ENCODE results near the gene DISC1.
"Not testable (repeated sequence)": the region's sequence is repeated elsewhere in the genome, so short reads cannot be mapped to it uniquely, and the experiment has no call there.

DISC1 gene

GRCh38 chr1:231903586-231904081 is 277.0 kb downstream of the DISC1 start:
- Histone ChIP-seq H2AFZ (ENCODE audit: low read depth, low read length) (no peak overlapping the region), H3K27ac (ENCODE audit: low read length) (no peak overlapping the region), H4K20me1 (ENCODE audit: insufficient read depth, low read length) (no peaks in the 10 kb centered on the region), H3K36me3 (replicated peaks; ENCODE audit: low read depth, low read length) (no peaks in the 10 kb centered on the region), H3K27me3 (ENCODE audit: low read depth, low read length) (peaks cover 5% of the 10 kb centered on the region; the same call in 1 of the 2 replicates), H3K4me3 (ENCODE audit: low read length) (no peak overlapping the region), H3K4me1 (ENCODE audit: low read length) (no peaks in the 10 kb centered on the region), H3K79me2 (ENCODE audit: low read length) (no peaks in the 10 kb centered on the region), H3K9ac (ENCODE audit: low read length) (no peak overlapping the region), H3K9me3 (ENCODE audit: insufficient read depth, low read length) (no peaks in the 10 kb centered on the region), H3K4me2 (ENCODE audit: low read length) (no peak overlapping the region)
- no peak for TF ChIP-seq EZH2phosphoT487 (IDR thresholded peaks at IDR 0.05; ENCODE audit: low read depth)
- no peak for TF ChIP-seq CTCF (IDR thresholded peaks at IDR 0.05; ENCODE audit: low read depth, low read length)

GRCh38 chr1:231907310-231907709 is 280.7 kb downstream of the DISC1 start:
- H3K27ac ChIP-seq (ENCODE audit: low read length); H3K4me1 ChIP-seq (ENCODE audit: low read length); H3K9me3 ChIP-seq (ENCODE audit: insufficient read depth, low read length); H3K9ac ChIP-seq (ENCODE audit: low read length); H4K20me1 ChIP-seq (ENCODE audit: insufficient read depth, low read length); H3K79me2 ChIP-seq (ENCODE audit: low read length); H3K4me3 ChIP-seq (ENCODE audit: low read length); H3K4me2 ChIP-seq (ENCODE audit: low read length); H3K36me3 ChIP-seq (replicated peaks; ENCODE audit: low read depth, low read length); H3K27me3 ChIP-seq (ENCODE audit: low read depth, low read length); H2AFZ ChIP-seq (ENCODE audit: low read depth, low read length): not testable (repeated sequence)

- Histone ChIP-seq H3K27ac (ENCODE audit: low read length) (no peak overlapping the region), H3K4me1 (ENCODE audit: low read length) (no peaks in the 10 kb centered on the region), H3K79me2 (ENCODE audit: low read length) (no peaks in the 10 kb centered on the region), H3K9ac (ENCODE audit: low read length) (no peak overlapping the region), H3K4me2 (ENCODE audit: low read length) (no peak overlapping the region), H2AFZ (ENCODE audit: low read depth, low read length) (no peak overlapping the region), H3K4me3 (ENCODE audit: low read length) (no peak overlapping the region), H3K36me3 (replicated peaks; ENCODE audit: low read depth, low read length) (no peaks in the 10 kb centered on the region), H3K9me3 (ENCODE audit: insufficient read depth, low read length) (no peaks in the 10 kb centered on the region), H3K27me3 (ENCODE audit: low read depth, low read length) (0 out of 2 replicates have a peak, but pooled peaks cover 4% of the 10 kb centered on the region), H4K20me1 (ENCODE audit: insufficient read depth, low read length) (no peaks in the 10 kb centered on the region)
- no peak for TF ChIP-seq CTCF (IDR thresholded peaks at IDR 0.05; ENCODE audit: low read depth, low read length)
- TF ChIP-seq EZH2phosphoT487 (IDR thresholded peaks at IDR 0.05; ENCODE audit: low read depth), result no peak
Measured at GRCh38 chr1:231913493-231913892, 286.9 kb downstream of the DISC1 start.

GRCh38 chr1:231918239-231919015 is 291.8 kb downstream of the DISC1 start:
- Histone ChIP-seq H3K9me3 (ENCODE audit: insufficient read depth, low read length) (no peaks in the 10 kb centered on the region), H2AFZ (ENCODE audit: low read depth, low read length) (no peak overlapping the region), H3K27ac (ENCODE audit: low read length) (no peak overlapping the region), H3K9ac (ENCODE audit: low read length) (no peak overlapping the region), H3K36me3 (replicated peaks; ENCODE audit: low read depth, low read length) (no peaks in the 10 kb centered on the region), H4K20me1 (ENCODE audit: insufficient read depth, low read length) (no peaks in the 10 kb centered on the region), H3K4me2 (ENCODE audit: low read length) (no peak overlapping the region), H3K4me1 (ENCODE audit: low read length) (no peaks in the 10 kb centered on the region), H3K27me3 (ENCODE audit: low read depth, low read length) (peaks cover 13% of the 10 kb centered on the region; the same call in 1 of the 2 replicates), H3K79me2 (ENCODE audit: low read length) (no peaks in the 10 kb centered on the region), H3K4me3 (ENCODE audit: low read length) (no peak overlapping the region)
- TF ChIP-seq EZH2phosphoT487 (IDR thresholded peaks at IDR 0.05; ENCODE audit: low read depth), result no peak
- TF ChIP-seq CTCF (IDR thresholded peaks at IDR 0.05; ENCODE audit: low read depth, low read length), result no peak
